Lung microvascular endothelial cell (primary cell): ENCODE measurements around the gene FOXN3. TPM values are rescaled to one million over a fixed set of nuclear protein-coding genes. Genes with fewer than 3 reads are reported as not detected.
"Not testable (repeated sequence)": the region's sequence is repeated elsewhere in the genome, so short reads cannot be mapped to it uniquely, and the experiment has no call there.

Experiments
- DNase-seq, 2 donors: peaks; one replicate each; pipeline versions ENCODE4 v3.0.0 to v3.0.0-alpha.2; 2010; ENCODE audit warnings: low read depth in 2 of 2
- total RNA-seq: library from RNA; depleted of rRNA; stranded (reverse); fragments of >200 nt; gene quantifications from 2 replicates; pipeline ENCODE4 v1.2.1, GENCODE V29; 2014

The FOXN3 gene
- total RNA-seq, 1 donor from 2014 or later = 37.9 TPM

DNA sequence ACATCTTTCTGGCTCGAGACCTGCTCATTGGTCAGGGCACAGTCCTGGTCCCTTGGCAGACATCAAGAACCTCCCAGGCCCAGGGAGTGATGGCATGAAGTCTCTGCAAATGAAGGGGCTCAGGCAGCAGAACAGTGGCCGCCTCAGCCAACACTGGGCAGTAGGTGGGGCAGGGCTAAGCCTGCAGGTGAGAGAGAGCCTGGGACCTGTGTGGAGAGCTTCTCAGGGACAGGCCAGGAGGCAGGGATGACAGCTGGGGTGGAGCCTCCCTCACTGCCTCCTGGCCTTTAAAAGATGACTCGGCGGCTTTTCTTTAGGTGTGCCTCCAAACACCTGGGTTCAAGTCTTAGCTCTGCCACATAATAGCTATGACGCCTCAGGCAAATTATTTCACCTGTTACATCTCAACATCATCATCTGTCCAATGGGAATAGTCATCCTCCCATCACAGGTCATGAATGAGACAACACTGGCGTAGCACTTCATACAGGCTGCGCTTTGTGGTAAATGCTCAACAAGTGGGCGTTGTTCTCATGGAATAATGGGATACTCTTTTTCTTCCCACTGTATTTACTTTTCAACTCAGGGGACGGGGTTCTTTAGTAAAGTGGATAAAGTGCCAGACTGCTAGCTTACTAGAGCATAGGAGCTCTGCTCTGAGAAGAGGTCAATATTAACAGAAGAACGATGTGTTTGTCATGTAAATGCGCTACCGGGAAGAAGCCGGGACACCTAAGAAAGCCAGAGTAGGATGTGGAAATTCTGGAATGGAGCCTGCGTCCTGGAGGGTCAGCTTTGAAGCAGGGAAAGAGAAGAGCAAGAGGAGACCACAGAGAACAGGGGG is 277.4 kb downstream of the FOXN3 start:
- DNase-seq = no peak

DNA sequence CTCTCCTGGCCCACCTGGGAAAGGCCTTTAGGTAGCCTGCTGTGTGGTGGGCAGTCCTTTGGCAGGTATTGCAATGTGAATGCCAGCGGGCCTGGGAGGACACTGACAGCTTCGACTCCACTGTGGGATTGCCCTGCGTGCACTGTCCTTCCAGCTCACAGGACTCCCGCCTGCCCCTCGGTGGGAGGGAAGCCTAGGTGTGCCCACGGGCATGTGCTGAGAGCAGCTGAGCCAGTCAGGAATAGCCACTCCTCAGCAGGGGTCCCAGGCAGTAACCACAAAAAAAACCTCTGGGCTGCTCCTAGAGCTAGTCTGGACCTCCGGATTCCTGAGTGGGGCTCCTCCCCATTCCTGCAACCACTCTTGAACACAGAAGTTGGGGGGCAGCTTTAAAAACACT is 278.2 kb downstream of the FOXN3 start:
- no peak for DNase-seq

DNA sequence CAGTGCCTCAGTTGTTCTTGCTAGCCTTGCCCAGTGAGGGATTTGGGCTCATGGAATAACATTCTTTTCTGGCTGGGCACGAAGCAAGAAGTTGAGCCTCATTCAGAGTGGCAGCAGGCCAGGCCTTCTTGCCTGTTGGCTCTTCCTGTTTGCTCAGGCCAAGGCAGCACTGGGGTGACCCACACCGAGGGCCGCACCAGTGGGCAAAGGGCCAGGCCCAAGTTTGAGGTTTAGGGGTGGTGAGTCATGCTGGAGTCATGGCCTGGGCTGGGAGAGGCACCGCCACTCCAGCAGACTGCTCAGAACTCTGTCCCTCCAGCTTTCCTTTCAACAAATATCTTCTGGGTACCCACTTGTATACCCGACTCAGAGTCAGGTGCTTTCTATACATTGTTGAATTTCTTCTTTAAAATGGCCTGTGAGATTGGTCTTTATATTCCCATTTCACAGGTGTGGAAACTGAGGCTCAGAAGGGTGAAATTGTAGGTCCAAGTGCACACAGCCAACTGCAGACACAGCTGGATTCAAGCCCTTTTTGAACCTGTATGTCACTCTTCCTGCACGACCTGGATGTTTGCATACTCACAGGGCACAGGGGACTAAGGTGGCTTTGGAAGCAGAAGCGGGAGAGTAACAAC is 279.4 kb downstream of the FOXN3 start:
- peak; percentile 8 to 85 for DNase-seq

GRCh38 chr14:89136587-89136986 is 280.4 kb downstream of the FOXN3 start:
- no peak for DNase-seq

GRCh38 chr14:89134640-89135039 is 282.4 kb downstream of the FOXN3 start:
- DNase-seq = no peak

GRCh38 chr14:89131004-89131750 is 285.9 kb downstream of the FOXN3 start:
- DNase-seq = no peak

DNA sequence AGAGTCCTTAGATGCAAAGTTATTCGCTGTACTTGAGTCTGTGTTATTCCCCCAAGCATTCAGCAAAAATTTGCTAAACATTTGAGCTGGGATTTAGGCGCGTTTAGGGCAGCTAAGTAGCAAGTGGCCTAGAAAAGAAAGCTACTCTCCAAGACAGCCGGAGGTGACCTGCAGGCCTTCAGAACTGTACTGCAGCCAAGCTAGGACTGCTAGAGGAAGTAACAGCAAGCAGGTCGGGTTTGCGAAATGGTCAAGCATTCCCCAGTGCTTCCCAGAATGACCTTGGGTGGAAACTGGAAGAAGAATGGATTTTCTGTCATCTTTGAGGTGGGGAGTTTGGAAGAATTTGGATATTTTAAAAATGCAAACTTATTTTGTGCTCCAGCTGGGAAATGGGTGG is 287.5 kb downstream of the FOXN3 start:
- peak in 1 of 2 donors; percentile 18 for DNase-seq

DNA sequence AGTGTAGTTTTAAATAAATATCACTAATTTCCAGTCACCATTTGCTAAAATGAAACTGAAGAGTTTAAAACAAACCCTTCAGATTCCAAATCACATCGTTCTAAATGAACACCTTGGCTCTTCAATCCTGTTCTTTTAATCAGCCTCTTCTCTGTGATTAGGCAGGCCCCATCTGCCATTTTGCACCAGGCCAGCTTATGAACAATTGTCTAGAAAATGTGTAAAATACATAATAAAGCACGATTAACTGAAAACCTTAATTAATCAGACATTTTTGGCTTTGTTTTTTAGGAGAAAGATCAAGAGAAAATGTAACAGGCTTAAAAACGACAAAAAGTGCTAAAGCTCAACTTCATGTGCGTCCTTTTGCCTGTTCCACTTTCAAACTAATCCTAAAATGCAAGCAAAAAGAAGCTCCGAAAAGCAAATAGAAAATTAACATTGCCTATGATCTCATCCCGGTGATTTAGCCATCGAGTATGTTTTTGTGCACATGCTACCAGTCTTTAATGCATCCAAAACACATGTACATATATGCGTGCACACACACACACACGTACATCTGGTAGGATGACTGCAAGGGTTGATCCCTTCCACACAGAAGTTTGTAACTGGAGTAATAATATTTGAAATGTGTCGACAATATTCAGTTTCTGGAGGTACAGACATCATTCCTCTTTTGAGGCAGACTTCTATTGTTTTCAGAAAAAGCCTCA is 288.6 kb downstream of the FOXN3 start:
- no peak for DNase-seq

DNA sequence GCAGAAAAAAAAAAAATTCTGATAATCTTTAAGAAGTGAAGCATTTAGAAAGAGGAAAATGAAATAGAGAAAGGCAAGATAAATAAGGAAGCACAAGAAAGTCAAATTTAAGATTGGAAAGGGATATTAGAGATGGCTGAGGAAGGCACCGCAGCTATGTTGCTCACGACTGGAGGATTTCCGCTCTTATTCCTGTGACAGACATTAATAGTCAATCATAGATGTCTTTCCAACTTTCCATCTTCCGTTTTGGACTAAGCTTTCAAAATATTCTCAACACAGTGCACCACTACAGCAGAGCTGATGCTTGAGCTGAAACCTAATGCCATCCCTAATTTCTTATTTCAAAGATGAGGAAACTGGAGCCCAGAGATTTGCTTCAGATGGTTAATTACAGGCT is 290.6 kb downstream of the FOXN3 start:
- peak in 1 of 2 donors; percentile 9 for DNase-seq

GRCh38 chr14:89125216-89125615 is 291.8 kb downstream of the FOXN3 start:
- DNase-seq = no peak

- DNase-seq = no peak
Observed at GRCh38 chr14:89123851-89124250, 293.2 kb downstream of the FOXN3 start.

DNA sequence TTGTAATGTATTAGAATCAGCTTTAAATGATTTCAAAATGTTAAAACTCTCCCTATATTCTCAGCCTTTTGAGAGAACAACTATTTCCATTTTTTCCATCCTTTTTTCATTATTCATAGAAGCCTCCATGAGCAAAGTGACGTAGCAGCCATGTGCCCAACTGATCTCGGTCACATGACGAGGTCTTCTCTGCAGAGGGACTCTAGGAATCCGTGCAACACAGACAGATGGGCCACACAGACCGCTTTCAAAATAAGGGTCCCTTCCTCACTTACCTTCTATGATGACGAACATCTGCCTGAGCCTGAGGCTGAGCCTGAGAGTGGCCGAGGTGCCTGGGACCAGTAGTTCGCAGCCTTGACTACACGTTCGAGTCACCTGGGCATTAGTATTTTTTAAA is 293.8 kb downstream of the FOXN3 start:
- no peak for DNase-seq

DNA sequence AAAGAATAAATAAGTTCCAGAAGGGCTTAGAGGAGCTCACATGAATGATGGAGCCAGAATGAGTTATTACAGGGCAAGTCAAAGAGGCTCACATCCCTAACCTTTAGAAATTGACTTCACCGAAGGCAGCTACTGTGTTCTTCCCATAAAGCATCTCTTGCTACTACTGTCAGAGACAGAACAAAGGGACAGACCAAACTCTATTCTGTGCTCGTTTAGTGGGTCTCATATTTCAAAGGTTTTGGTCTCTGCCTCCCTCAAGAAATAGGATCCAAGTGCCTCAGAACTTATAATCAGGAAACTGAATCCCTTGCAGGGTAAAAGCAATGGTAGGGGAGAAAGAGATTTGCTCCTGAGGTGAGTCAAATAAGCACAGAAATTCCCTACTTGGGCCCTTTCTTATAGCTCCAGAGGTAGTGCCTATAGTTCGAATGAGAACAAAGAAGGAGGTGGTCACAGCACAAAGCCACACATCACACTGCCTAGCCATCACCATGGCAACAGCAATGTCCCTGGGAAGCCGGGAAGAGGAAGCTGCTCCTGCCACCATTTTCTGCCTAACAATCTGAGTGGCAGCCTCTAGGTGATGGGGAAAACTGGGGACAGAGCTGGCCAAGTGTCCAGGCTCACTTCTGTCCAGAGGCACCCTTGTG is 294.9 kb downstream of the FOXN3 start:
- DNase-seq = no peak

- DNase-seq = no peak
Observed at GRCh38 chr14:89117012-89117411, 300.0 kb downstream of the FOXN3 start.

DNA sequence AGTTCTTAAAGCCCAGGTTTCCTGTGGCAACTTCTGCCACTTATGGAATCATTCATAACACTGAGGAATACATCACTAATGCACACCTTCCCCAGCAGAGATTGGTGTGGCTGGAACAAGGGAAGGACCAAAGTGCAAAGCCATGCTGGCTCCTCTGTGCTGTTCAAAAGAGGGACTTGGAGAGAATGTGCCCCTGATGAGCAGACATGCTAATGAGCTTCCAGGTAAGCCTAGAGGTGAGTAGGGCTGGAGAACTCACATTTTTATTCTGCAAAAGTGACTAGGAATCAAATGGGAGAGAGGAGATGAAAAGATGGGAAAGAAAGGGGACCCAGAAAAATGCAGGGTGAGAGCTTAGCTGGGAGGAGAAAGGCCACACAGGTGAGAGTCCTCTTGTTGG is 302.9 kb downstream of the FOXN3 start:
- DNase-seq = no peak

GRCh38 chr14:89112720-89113119 is 304.3 kb downstream of the FOXN3 start:
- DNase-seq = no peak

DNA sequence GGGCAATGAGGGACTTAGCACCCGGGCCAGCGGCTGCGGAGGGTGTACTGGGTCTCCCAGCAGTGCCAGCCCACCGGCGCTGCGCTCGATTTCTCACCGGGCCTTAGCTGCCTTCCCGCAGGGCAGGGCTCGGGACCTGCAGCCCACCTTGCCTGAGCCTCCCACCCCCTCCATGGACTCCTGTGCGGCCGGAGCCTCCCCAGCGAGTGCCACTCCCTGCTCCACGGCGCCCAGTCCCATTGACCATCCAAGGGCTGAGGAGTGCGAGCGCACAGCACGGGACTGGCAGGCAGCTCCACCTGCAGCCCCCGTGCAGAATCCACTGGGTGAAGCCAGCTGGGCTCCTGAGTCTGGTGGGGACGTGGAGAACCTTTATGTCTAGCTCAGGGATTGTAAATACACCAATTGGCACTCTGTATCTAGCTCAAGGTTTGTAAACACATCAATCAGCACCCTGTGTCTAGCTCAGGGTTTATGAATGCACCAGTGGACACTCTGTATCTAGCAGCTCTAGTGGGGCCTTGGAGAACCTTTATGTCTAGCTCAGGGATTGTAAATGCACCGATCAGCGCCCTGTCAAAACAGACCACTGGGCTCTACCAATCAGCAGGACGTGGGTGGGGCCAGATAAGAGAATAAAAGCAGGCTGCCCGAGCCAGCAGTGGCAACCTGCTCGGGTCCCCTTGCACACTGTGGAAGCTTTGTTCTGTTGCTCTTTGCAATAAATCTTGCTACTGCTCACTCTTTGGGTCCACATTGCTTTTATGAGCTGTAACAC is 305.1 kb downstream of the FOXN3 start:
- not testable (repeated sequence) for DNase-seq

- DNase-seq = not testable (repeated sequence)
Observed at GRCh38 chr14:89111232-89111631, 305.8 kb downstream of the FOXN3 start.

- no peak for DNase-seq
Observed at GRCh38 chr14:89110110-89110509, 306.9 kb downstream of the FOXN3 start.

DNA sequence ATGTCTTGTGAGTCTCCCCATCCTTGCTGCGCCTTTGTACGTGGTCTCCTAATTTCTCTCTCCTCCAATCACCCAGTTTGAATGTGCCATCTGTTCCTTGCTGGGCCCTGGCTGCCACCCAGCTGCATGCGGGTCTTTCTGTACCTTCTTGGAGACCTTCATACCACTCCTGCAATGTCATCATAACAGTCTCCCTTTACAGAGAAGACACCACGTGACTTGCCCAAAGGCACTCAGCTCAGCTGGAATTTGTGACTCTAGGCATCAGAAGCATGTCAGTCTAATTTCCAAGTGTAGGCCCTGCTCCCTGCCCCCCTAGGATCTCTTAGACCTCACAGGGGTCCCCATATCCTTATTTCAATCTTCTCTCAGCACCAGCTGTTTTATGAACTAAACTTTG is 308.4 kb downstream of the FOXN3 start:
- no peak for DNase-seq
